NCI-H1048 (cell line): Measurements from ENCODE around the gene TMEM100.

Experiments
- DNase-seq: peaks from one replicate; lab custom pipeline; 2025; lab: John Stamatoyannopoulos, UW

TMEM100 gene

GRCh38 chr17:55743103-55743679 lies 20.5 kb upstream of the TMEM100 start:
- no peak for DNase-seq

DNA sequence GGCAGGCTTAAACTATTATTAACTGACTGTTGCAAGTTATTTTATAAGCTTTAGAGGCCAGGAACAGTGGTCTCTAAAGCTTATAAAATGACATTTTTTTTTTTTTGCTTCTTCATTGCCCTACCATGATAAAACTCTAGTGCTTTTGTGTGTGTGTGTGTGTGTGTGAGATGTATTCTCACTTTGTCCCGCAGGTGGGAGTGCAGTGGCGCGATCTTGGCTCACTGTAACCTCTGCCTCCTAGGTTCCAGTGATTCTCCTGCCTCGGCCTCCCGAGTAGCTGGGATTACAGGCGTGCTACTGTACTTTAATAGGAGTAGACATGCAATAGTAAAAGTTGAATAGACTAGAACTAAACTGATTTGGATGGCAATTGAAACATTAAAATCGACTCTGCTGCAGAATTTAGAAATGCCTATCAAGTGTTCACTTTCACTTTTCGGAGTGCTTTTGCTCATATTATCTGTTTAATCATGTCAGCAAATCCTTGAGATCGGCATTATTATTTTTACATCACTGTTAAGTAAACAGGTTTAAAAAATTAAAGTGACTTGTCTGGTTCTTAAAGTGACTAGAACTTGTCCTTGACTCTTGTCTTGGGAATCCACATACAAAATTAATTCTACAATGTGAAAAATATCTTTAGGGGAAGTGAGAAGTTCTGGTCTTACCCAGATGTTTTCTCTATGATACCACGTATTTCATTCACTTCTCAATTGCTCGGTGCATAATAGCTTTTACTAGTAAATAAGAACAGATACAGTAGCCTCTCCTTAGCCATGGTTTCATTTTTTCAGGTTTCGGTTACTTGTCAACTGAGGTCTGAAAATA lies 19.8 kb upstream of the TMEM100 start:
- DNase-seq, result no peak

GRCh38 chr17:55741356-55741700 lies 18.7 kb upstream of the TMEM100 start:
- no peak for DNase-seq

- no peak for DNase-seq
These were observed 18.1 kb upstream of the TMEM100 start for GRCh38 chr17:55740511-55741355.

GRCh38 chr17:55737976-55738501 lies 15.4 kb upstream of the TMEM100 start:
- DNase-seq, result no peak

- no peak for DNase-seq
These were observed 13.2 kb upstream of the TMEM100 start for GRCh38 chr17:55735731-55736405.

DNA sequence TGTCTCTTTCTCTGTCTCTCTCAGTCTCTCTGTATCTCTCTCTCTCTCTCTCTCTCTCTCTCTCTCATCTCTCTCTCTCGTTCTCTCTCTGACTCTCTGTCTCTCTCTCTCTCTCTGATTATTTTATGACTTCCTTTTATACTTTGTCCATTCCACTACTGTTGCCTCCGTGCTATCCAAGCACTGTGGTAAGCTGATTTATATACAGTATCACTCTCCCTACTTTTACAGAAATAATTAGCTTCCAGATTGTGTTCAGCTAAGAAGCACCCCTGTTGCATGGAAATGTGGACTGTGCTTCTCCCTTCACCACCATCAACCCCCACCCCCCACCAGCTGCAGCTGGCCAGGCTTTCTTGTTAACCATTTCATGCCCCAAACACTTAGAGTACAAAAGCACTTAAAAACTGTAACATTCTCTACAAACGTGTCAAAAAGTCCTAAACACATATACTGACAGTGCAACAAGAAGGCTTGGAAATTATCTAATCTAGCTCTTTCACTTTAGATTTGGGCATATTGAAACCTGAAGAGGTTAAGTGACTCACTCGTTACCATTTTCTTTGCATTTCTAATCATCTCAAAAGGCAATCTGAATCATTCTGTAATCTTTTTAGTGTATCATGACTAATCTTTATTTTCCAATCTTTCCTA lies 11.6 kb upstream of the TMEM100 start:
- no peak for DNase-seq

- no peak for DNase-seq
These were observed 9.1 kb upstream of the TMEM100 start for GRCh38 chr17:55731586-55732250.

GRCh38 chr17:55730808-55731207 lies 8.1 kb upstream of the TMEM100 start:
- DNase-seq, result no peak

- DNase-seq, result no peak
These were observed 7.7 kb upstream of the TMEM100 start for GRCh38 chr17:55730380-55730779.

DNA sequence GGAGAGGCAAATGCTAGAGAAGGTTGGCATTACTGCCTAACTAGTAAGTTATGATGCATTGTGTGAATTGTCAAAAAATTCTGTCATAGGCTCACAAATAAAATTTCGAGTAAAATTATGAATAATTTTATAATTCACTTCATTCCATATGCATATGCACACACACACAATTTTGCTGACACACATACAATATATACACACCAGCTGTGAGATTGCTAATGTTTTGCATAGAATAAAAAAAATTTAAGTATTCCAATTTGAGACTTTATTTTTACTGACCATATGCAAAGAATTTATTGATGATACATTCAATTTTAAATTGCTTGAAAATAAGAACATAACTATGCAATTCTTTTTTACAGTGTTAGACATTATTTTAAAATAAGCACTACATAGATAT lies 6.8 kb upstream of the TMEM100 start:
- DNase-seq, result no peak

DNA sequence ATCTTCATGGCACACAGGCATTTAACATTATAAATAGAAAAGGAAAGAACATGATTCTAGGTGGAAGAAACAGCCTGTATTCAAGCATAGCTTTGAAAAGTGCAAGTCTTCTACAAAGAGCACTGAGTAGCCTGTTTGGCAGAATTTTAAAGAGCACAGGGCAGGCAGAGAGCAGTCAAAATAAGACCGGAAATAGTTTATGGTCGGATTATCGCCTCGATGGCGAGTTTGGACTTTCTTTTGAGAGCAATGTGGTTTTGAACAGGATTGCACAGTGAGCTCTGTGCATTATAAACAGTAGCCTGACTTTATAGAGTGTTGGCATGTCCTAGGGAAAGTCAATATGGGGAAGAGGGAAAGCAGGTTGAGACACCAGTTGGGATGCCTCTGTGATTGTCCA lies 6.2 kb upstream of the TMEM100 start:
- DNase-seq, result no peak

DNA sequence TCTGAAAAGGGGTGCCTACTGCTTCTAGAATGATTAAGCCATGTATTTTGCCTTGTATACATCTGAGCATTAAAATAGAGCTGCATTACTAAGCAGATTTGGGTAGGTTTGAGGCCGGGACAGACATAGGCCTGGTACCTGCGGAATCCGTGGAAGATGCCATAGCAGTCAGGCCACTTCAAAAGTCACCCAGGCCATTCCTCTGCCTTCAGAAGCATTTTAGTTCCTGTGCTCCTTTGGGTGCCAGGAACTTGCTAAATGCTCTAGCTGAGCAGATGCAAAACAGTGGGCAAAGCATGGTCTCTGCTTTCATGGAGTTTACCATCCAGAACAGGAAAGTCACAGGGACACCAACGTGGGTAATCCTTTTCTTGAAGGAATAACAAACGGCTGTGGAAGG lies 5.7 kb upstream of the TMEM100 start:
- DNase-seq, result no peak

GRCh38 chr17:55727920-55728319 lies 5.3 kb upstream of the TMEM100 start:
- DNase-seq, result no peak

- no peak for DNase-seq
These were observed 4.6 kb upstream of the TMEM100 start for GRCh38 chr17:55727275-55727674.

DNA sequence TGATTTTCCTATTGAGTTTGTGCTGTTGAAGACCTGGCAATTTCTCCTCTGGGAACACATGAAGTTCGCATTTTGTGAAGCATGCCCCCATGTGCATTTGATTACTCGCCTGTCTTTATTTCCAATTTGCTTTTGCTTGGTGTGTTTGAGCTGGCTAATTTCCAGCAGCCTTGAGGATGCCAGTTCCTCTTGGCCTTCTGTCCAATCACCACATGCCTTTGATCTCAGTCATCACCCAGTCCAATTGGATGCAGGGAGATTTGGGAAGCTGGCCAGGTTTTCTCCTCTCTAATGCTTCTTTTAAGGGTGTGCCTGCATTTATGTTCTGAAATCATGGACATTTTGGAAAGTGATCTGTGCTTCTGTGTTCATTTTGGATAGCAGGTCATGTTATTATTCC lies 3.8 kb upstream of the TMEM100 start:
- no peak for DNase-seq

- no peak for DNase-seq
These were observed 804 bp upstream of the TMEM100 start for GRCh38 chr17:55723488-55723848.

- no peak for DNase-seq
These were observed 488 bp downstream of the TMEM100 start for GRCh38 chr17:55722016-55722736.

- DNase-seq, result no peak
These were observed 1.5 kb downstream of the TMEM100 start for GRCh38 chr17:55720919-55721836.
